IMR-90 (cell line): ENCODE data around the gene VAV1.

Experiments
- CHD1 ChIP-seq: IDR thresholded peaks from 2 replicates; pipeline ENCODE4 v1.6.1; 2012; ENCODE audit warnings: low read depth, low read length, improper control_type of control experiment
- CTCF ChIP-seq: conservative IDR thresholded peaks from 2 replicates; pipeline ENCODE4 v1.5.1; 2012; ENCODE audit warnings: mild to moderate bottlenecking, low read depth, low read length, improper control_type of control experiment
- FOS ChIP-seq: fragments of 150-350 bp; IDR thresholded peaks from 2 replicates; pipeline ENCODE4 v1.6.1; 2016; ENCODE audit warnings: low read depth, low read length
- POLR2A ChIP-seq: IDR thresholded peaks from 2 replicates; pipeline ENCODE4 v1.6.1; 2012; ENCODE audit warnings: mild to moderate bottlenecking, low read depth, low read length
- RAD21 ChIP-seq: IDR thresholded peaks from 2 replicates; pipeline ENCODE4 v1.6.1; 2012; ENCODE audit warnings: low read length, improper control_type of control experiment
- RCOR1 ChIP-seq: IDR thresholded peaks from 2 replicates; pipeline ENCODE4 v1.6.1; 2012; ENCODE audit warnings: mild to moderate bottlenecking, low read length, improper control_type of control experiment; ENCODE audit not compliant: insufficient replicate concordance
- RFX5 ChIP-seq: IDR thresholded peaks from 2 replicates; pipeline ENCODE4 v1.8.0; 2012; ENCODE audit warnings: low read depth, mild to moderate bottlenecking, low read length, moderate library complexity
- USF2 ChIP-seq: fragments of 150-350 bp; IDR thresholded peaks from 2 replicates; pipeline ENCODE4 v1.6.1; 2017; ENCODE audit warnings: mild to moderate bottlenecking, antibody characterized with exemption, low read length, low read depth

GRCh38 chr19:6809262-6809661, 36.8 kb downstream of the VAV1 start:
- no peak for TF ChIP-seq CTCF
- no peak for TF ChIP-seq POLR2A
- TF ChIP-seq RFX5: no peak
- TF ChIP-seq FOS: no peak
- TF ChIP-seq CHD1: no peak
- no peak for TF ChIP-seq RAD21
- TF ChIP-seq RCOR1: no peak
- TF ChIP-seq USF2: no peak
